Measurements from ENCODE around the gene ABCA9. TPM values are rescaled to one million over a fixed set of nuclear protein-coding genes. Genes with fewer than 3 reads are reported as not detected.

Gene ABCA9
- total RNA-seq, 1 donor from 2014 or later: 0.13 TPM

DNA sequence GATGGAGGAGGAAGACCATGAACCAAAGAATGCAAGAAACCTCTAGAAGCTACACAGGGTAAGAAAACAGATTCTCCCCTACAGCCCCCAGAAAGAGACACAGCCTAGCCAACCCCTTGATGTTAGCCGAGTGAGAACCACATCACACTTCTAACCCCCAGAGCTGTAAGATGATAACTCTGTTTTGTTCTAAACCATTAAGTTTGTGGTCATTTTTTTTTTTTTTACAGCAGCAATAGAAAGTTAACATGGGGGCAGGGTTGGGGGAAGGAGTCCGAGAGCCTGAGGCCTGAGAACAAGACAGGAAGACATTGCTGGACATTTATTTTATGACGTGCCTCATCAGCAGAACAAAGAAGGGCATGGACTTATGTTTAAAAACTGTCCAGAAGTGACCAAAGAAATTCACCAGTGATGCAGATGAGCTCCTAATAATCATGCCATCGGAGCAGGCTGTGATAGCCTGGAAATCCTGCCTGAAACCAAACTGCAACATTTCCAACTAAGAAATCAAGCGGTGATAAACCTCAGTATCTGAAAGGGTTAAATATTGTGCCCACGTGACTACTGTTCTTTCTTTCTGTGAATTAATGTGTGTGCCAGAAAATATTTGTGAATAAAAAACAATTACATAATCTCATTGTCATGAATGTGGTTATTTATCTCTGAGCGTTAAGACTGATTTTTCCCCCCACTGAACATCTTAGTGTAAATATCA, 1.1 kb downstream of the ABCA9 start:
- Histone ChIP-seq H3K4me1 (no peaks in the 10 kb centered on the region), H3K36me3 (no peaks in the 10 kb centered on the region), H3K4me3 (no peak overlapping the region), H3K27ac (no peak overlapping the region), H3K9ac (no peak overlapping the region), H4K20me1 (ENCODE audit: low read depth) (no peaks in the 10 kb centered on the region), H3K27me3 (no peaks in the 10 kb centered on the region), H3K9me3 (ENCODE audit: low read depth) (no peaks in the 10 kb centered on the region), H2AFZ (replicated peaks) (no peak overlapping the region), H3F3A (ENCODE audit: low read depth) (no peaks in the 10 kb centered on the region), H3K79me2 (ENCODE audit: low read depth) (no peaks in the 10 kb centered on the region), H3K4me2 (no peak overlapping the region)
- TF ChIP-seq, protein P1, sequence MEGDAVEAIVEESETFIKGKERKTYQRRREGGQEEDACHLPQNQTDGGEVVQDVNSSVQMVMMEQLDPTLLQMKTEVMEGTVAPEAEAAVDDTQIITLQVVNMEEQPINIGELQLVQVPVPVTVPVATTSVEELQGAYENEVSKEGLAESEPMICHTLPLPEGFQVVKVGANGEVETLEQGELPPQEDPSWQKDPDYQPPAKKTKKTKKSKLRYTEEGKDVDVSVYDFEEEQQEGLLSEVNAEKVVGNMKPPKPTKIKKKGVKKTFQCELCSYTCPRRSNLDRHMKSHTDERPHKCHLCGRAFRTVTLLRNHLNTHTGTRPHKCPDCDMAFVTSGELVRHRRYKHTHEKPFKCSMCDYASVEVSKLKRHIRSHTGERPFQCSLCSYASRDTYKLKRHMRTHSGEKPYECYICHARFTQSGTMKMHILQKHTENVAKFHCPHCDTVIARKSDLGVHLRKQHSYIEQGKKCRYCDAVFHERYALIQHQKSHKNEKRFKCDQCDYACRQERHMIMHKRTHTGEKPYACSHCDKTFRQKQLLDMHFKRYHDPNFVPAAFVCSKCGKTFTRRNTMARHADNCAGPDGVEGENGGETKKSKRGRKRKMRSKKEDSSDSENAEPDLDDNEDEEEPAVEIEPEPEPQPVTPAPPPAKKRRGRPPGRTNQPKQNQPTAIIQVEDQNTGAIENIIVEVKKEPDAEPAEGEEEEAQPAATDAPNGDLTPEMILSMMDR (IDR thresholded peaks at IDR 0.05): no peak
- TF ChIP-seq EZH2phosphoT487 (IDR thresholded peaks at IDR 0.05): no peak
- no peak for TF ChIP-seq EZH2 (IDR thresholded peaks at IDR 0.05)
- H3K27me3 Mint-ChIP-seq (ENCODE audit: insufficient read depth, low read depth): no peaks in the 10 kb centered on the region
- H3K36me3 Mint-ChIP-seq: peaks cover 12% of the 10 kb centered on the region
- no peak overlapping the region for H3K4me3 Mint-ChIP-seq
- peaks cover 17% of the 10 kb centered on the region for H3K9me3 Mint-ChIP-seq
- DNase-seq (ENCODE audit: low spot score): no peak
- H3K27ac Mint-ChIP-seq: no peak overlapping the region
- peaks cover 30% of the 10 kb centered on the region for H3K4me1 Mint-ChIP-seq

DNA sequence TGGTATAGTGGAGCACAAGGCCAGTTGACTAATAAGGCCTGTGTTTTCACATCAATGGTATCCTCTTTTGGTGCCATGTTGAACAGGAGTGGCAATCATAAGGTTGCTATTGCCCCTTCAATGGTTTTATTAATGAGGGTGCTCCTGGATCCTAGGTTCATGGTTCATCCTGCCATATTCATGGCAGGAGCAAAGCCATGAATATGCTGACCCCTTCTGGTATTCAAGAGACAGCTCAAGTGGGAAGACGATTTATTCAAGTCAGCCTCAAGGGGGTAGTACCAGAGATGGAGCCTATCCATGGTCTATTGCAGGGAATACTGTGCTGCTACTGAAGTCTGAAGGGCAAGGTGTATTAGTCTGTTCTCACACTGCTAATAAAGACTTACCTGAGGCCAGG, 2.6 kb downstream of the ABCA9 start:
- Mint-ChIP-seq H3K9me3 (peaks cover 17% of the 10 kb centered on the region), H3K4me3 (no peak overlapping the region), H3K4me1 (peaks cover 28% of the 10 kb centered on the region), H3K27ac (no peak overlapping the region), H3K27me3 (ENCODE audit: insufficient read depth, low read depth) (no peaks in the 10 kb centered on the region), H3K36me3 (peaks cover 12% of the 10 kb centered on the region)
- no peaks in the 10 kb centered on the region for H3K4me1 ChIP-seq
- DNase-seq (ENCODE audit: low spot score): peak; percentile 14
- no peak overlapping the region for H3K4me2 ChIP-seq
- TF ChIP-seq EZH2phosphoT487 (IDR thresholded peaks at IDR 0.05): no peak
- TF ChIP-seq, protein P1 (IDR thresholded peaks at IDR 0.05): peak; percentile 37
- no peaks in the 10 kb centered on the region for H3K79me2 ChIP-seq (ENCODE audit: low read depth)
- no peak overlapping the region for H3K4me3 ChIP-seq
- H3K36me3 ChIP-seq: no peaks in the 10 kb centered on the region
- no peak overlapping the region for H3K27ac ChIP-seq
- H3K27me3 ChIP-seq: no peaks in the 10 kb centered on the region
- no peaks in the 10 kb centered on the region for H3K9me3 ChIP-seq (ENCODE audit: low read depth)
- no peaks in the 10 kb centered on the region for H4K20me1 ChIP-seq (ENCODE audit: low read depth)
- no peak overlapping the region for H3K9ac ChIP-seq
- no peak overlapping the region for H2AFZ ChIP-seq (replicated peaks)
- no peaks in the 10 kb centered on the region for H3F3A ChIP-seq (ENCODE audit: low read depth)

DNA sequence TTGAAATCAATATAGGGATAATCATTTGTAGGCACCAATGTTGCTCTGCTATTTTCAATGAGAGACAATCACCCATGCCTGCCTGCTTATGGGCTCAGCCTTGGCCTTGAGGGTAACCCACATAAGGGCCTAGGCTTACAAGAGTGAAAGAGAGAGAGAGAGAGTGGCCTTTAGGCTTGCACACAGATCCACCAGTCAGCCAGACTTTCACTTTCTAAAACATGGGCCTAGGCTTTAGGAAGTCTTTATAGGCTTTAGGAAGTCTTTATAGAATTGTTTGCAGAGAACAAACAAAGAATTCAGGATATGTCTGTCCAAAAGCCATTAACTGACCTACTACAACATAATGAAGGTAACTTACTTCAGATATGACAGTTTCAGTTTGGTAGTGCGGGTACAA, 3.4 kb downstream of the ABCA9 start:
- DNase-seq (ENCODE audit: low spot score): no peak
- no peak for TF ChIP-seq EZH2phosphoT487 (IDR thresholded peaks at IDR 0.05)
- no peak for TF ChIP-seq EZH2 (IDR thresholded peaks at IDR 0.05)
- TF ChIP-seq, protein P1 (IDR thresholded peaks at IDR 0.05): no peak
- H3K27me3 ChIP-seq: no peaks in the 10 kb centered on the region
- no peak overlapping the region for H2AFZ ChIP-seq (replicated peaks)
- H3K9ac ChIP-seq: no peak overlapping the region
- no peaks in the 10 kb centered on the region for H4K20me1 ChIP-seq (ENCODE audit: low read depth)
- H3K9me3 ChIP-seq (ENCODE audit: low read depth): no peaks in the 10 kb centered on the region
- Mint-ChIP-seq H3K36me3 (peaks cover 12% of the 10 kb centered on the region), H3K4me1 (peaks cover 26% of the 10 kb centered on the region), H3K27ac (no peak overlapping the region), H3K27me3 (ENCODE audit: insufficient read depth, low read depth) (no peaks in the 10 kb centered on the region), H3K4me3 (no peak overlapping the region), H3K9me3 (peaks cover 17% of the 10 kb centered on the region)
- no peaks in the 10 kb centered on the region for H3K36me3 ChIP-seq
- no peaks in the 10 kb centered on the region for H3F3A ChIP-seq (ENCODE audit: low read depth)
- H3K27ac ChIP-seq: no peak overlapping the region
- H3K4me1 ChIP-seq: no peaks in the 10 kb centered on the region
- H3K4me2 ChIP-seq: no peak overlapping the region
- H3K79me2 ChIP-seq (ENCODE audit: low read depth): no peaks in the 10 kb centered on the region
- H3K4me3 ChIP-seq: no peak overlapping the region
